ENCODE results near the gene PRELID2. TPM values are rescaled to one million over a fixed set of nuclear protein-coding genes. Genes with fewer than 3 reads are reported as not detected.

PRELID2 gene
- total RNA-seq (2022; extraction: Qiagen RNA extraction; ENCODE audit: low read depth) = 6.8 to 10.9 TPM (median 7.8 TPM) in 5 replicates

GRCh38 chr5:145834917-145835847, at the start of gene PRELID2:
PRELID2 (minus strand) TSS chr5:145835342; CDS start chr5:145835251, 91 bp downstream.

GRCh38 chr5:145872914-145873313, 37.8 kb upstream of the PRELID2 start, which contains the start of gene GRXCR2:
GRXCR2 (minus strand) TSS chr5:145873014; CDS start chr5:145872968, 46 bp downstream.

Other genes starting within 250 kb of the PRELID2 start
- gene GRXCR2, start 37.7 kb upstream of the PRELID2 start, total RNA-seq (2022; extraction: Qiagen RNA extraction; ENCODE audit: low read depth) = not detected in 5 replicates
- gene SH3RF2, start 101.2 kb upstream of the PRELID2 start, total RNA-seq (2022; extraction: Qiagen RNA extraction; ENCODE audit: low read depth) = 2.9 to 3.8 TPM (median 3.2 TPM) in 5 replicates

All from A549 treated with RU486 at 1 μM for 4 hours (cell line).